ENCODE results near the gene USP40.

DNA sequence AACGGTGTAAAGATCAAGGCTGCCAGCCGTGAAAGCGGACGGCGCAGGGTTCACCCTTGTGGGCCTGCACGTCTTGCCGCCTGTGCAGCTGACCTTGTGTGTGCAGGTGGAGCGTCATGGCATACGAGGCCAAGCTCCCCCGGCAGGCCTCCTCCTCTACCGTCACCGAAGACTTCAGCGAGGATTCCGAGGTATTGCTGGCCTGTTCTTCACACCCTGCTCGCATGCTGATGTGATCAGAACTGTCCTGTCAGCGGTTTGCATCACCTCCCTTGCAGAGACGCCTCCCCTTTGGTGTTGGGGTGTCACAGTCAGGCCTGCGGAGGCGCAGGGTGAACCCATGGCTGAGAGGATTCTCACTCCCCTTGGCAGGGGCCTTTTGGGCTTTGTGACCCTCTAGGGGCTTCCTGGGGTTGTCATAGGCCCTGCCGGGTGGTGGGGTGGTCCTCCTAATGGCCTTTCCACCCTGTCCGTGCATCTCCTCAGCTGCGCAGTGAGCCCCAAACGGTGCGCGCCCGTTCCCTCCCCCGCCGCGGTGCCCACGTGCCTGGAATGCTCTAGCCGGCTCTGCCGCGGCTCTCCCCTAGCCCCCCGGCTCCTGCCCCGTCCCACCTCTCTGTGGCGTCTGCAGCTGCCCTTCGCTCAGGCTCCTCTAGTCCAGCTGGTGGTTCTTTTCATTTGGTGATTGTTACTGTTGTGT lies 119.8 kb downstream of the USP40 start:
- TF ChIP-seq EP300 (IDR thresholded peaks at IDR 0.05) (no peak), POLR2A (IDR thresholded peaks at IDR 0.05) (no peak)
- TF ChIP-seq, protein P1, sequence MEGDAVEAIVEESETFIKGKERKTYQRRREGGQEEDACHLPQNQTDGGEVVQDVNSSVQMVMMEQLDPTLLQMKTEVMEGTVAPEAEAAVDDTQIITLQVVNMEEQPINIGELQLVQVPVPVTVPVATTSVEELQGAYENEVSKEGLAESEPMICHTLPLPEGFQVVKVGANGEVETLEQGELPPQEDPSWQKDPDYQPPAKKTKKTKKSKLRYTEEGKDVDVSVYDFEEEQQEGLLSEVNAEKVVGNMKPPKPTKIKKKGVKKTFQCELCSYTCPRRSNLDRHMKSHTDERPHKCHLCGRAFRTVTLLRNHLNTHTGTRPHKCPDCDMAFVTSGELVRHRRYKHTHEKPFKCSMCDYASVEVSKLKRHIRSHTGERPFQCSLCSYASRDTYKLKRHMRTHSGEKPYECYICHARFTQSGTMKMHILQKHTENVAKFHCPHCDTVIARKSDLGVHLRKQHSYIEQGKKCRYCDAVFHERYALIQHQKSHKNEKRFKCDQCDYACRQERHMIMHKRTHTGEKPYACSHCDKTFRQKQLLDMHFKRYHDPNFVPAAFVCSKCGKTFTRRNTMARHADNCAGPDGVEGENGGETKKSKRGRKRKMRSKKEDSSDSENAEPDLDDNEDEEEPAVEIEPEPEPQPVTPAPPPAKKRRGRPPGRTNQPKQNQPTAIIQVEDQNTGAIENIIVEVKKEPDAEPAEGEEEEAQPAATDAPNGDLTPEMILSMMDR (IDR thresholded peaks at IDR 0.05) = no peak
